Measurements from ENCODE around the gene ASB13.
A peak's percentile ranks its signal among the peaks of the same experiment; 100 is the strongest.

Gene ASB13

DNA sequence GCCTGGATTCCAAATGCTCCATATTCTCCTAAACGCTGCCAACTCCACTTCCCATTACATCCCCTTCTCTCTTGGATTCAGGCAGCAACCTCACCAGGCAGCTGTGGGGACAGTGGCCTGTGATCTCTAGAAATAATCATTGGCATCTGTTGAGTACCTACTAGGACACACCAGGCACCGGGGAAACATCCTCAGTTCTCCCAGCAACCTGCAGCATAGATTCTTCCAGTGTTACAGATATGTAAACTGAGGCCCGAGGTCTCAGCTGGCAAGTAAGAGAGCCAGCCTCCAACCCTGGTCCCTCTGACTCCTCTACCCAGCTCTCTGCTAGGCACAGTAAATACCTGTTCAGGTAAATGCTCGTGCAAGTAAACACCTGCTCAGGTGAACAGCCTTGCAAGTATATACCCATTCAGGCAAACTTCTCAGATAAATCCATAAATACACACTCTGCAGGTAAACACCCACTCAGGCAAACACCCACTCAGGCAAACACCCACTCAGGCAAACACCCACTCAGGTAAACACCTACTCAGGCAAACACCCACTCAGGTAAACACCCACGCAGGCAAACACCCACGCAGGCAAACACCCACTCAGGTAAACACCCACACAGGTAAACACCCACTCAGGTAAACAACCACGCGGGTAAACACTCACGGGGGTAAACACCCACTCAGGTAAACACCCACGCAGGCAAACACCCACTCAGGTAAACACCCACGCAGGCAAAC lies 18.7 kb downstream of the ASB13 start:
- DNase-seq (ENCODE audit: low spot score) = no peak

DNA sequence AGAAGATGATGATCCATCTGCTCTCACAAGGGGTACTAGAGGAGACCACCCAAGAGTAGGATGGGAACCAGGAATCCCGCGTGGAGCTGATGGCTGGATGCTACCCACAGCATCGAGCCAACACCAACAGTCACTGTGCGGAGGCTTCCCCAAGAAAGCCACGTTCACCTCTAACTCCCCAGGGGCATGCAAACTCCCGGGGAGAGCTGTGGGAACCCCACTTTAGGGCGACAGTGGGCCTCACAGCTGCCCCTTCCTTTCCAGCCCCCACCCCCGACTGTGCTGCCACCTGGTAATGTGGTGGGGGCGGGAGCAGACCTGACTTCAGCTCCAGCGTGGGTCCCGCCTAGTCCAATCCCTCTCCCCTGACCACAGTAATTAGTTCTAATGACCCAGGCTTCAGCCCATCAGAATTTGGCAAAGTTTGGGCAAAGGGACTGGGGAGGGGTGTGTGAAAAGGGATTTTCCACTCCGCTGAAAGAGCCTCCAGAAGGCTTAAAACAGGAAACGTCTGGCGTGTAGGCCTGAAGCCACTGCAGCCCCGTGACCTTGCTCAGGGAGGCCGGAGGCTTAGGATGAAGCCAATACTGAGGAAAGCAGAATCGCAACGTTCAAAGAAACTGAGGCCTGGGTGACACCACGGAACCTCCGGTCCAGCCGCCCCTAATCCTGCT lies 20.3 kb downstream of the ASB13 start:
- no peak for DNase-seq (ENCODE audit: low spot score)

DNA sequence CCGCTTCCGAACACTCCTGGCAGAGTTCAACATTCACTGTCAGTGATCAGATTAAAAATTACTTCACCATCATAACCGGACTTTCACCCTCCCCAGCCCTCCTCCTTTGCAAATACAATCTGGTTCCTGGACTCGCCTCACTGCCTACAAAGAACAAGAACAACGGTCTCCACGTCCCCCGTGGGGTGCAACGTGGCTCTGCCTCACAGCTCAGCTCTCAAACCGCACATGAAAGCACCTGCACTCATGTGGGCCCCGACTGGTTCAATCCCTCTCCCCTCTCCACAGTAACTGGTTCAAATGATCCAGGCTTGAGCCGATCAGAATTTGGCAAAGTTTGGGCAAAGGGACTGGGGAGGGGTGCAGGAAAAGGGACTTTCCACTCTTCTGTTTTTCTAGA lies 21.0 kb downstream of the ASB13 start:
- no peak for DNase-seq (ENCODE audit: low spot score)

DNA sequence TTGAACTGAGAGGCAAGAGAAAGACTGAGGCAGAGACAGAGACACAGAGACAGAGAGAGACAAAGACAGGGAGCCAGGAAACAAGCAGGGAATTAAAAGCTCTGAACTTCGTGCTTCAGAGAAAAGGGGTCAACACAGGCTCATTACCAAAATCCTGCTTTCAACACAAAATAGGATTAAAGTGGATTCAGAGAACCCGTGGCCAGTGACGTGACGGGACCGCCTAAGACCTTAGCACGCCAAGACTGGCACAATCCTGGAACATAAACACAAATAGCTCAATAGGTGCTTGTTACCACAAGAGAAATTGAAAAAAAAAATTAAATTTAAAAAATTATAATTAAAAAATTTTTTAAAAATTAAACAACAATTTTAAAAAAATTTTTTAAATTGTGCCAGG lies 21.5 kb downstream of the ASB13 start:
- DNase-seq (ENCODE audit: low spot score) = no peak

DNA sequence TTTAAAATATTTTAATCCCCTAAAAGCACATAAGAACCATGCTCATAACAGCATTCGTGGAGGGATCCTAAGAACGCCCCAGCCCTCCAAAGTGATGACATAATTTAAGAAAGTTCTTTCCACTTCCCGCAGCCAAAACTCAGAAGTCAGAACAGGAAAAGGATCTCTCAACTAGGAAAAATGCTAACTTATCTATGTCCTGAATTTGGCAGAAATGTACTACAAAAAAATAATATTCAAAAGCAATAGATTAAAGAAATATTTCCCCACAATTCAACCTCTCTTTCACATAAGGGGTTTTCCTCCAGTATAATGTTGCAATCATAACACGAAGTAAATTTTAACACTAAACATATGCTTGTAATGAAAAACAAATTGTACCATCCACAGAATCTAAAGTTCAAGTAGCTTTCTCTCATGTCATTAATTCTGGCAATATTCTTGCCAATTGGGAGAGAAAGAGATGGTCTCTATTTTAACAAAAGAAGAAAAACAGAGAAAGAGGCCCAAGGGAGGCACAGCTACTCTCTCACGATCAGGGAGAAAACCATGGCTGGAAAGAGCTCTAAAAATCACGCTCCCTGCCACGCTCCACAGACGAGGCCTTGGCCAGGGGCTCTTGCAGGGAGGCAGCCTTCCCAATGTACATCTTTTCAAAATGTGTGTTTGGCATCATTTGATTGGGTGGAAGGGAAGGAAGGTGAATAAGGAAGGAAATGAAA lies 22.9 kb downstream of the ASB13 start:
- no peak for DNase-seq (ENCODE audit: low spot score)

DNA sequence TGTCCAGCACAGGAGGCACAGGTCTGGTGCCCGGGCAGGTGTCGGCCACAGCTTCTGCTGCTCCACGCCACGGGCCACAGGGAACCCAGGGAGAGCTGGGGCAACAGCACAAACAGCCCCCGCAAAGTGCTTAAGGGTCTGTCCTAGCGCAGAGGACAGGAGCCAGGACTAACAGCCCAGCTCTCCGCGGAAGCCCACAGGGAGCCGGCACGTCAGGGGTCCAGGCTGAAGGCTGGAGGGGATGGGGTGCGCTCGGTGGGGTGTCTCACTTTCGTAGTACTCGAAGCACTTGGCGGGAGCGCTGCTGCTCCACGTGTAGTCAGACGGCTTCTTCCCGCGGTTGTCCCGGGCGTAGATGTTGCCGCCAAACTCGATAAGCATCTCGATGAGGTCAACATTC lies 24.9 kb downstream of the ASB13 start:
- no peak for DNase-seq (ENCODE audit: low spot score)

DNA sequence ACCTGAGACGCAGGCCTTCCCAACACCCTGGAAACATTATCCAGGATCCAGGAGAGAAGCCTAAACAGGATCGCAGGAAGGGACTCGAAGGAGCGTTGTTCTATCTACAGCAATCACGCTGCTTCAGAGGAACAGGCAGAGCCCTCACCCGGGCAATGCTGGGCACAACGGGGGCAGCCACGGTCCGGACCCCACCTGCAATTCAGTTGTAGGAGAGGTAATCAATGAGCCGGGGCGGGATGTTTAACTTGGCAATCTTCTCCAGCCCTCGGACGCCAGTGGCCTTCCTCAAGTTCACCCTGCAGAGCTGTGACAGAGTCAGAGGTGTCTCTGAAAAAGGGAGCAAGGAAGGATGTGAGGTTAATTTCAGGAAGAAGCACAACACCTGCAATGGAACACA lies 25.9 kb downstream of the ASB13 start:
- DNase-seq (ENCODE audit: low spot score) = no peak

DNA sequence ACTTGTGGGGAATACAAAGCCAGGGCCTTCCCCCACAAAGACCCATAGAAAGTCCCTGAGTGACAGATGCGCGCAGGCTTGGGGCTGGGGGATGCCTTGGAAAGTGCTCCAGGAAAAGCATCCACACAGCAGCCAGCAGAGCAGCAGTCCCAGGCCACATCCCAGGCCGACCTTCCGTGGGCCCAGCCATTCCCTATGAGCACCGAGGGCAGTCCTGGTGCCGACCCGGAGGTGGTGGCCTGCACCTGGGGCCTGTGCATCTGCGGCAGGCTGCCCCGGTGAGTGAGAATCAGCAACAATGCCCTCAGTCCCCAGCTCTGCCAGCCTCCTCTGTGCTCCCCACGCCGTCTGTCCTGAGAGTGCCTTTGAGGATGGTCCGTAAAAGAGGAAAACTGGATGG lies 26.4 kb downstream of the ASB13 start:
- DNase-seq (ENCODE audit: low spot score) = no peak

DNA sequence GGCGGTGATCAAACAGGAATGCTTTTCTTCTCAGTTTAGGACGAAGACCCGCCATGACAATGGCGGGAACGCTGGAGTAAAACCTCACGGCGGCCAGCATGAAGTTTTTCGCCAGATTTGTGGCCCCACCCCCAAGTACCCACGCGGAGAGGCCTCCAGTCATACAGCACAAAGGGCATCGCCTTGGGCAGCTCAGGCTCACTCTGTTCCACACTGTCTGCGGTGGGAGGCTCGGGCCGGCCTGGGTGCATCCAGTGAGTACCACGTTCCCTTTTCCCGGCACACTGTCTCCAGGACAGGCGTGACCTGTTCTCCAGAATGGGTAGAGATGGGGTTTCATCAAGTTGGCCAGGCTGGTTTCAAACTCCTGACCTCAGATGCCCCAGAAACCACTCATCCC lies 27.3 kb downstream of the ASB13 start:
- no peak for DNase-seq (ENCODE audit: low spot score)

DNA sequence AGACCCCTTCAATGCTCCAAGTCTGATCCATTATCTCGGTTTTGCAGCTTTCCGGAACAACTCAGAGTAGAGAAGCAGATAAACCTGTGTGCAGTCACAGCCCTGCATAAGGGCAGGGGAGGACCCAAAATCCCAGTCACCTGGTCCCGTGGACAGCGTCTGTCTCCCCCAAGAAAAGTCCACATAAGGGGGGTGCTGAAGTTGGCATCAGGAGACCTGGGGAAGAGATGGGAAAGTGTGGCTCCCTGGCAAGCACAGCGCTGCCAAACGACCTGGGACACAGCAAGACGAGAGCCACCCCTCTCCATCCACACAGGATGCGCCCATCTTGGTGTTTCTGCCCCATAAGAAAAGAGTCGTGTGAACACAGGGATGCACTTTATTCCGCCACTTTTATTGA lies 27.9 kb downstream of the ASB13 start:
- no peak for DNase-seq (ENCODE audit: low spot score)

DNA sequence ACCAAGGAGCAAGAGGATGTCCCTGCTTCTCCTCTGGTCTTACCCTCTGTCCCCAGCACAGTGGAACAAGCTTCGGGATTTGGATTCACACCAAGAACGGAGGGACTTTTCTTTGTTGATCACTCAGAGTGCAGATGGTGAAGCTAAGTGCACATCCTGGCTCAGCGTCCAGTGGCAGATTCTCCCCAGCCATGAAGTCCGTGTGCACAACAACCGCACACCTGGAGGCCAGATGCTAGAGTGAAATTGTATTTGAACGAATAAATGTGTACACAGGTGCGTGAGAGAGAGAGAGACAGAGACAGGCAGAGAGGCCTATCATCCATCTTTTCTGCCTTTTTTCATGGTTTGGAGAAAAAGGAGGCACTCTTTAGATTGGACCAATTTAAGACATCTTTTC lies 31.5 kb downstream of the ASB13 start:
- DNase-seq (ENCODE audit: low spot score) = no peak

DNA sequence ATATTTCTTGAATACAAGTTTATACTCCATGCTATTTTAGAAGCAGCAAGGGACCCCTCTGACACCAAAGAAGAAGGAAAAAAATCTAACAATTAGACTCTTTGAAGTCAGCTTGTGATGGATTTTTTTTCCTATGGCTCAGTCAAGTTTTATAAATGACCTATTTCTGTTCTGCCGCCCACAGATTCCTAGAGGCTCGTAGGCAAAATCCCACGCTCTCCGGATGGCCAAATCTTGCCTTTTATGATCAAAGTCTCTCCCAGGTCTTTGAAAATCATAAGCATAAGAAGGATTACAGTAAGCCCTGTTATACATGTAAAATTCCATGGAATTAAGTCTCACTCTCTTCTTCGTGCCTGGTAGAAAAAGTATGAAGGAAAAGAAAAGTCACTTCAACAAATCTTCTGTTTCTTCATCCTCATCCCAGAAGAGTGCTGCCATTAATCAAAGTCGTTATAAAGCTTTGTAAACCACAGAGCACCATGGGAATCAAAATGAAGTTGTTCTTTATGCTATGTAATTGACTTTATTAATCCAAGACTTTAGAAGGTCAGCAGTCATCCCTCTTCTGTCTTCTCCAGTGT lies 33.1 kb downstream of the ASB13 start:
- DNase-seq (ENCODE audit: low spot score) = no peak

DNA sequence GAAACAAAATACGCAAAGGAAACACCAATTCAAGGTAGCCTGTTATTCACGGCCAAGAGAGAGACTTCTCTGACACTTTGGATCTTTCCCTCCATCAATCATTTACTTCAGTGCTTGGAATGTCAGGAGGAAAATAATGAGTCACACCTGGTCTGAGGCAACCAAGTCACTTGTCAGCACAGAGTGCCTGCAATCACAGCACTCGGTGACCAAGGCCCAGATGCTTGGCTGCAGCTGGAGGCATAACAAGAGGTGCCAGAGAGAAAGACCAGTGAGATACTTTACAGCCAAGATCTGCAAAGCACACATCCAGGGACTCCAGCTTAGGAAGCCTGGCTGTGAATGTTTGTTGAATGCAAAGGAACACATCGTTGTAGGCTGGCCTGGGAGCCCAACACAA lies 33.9 kb downstream of the ASB13 start:
- no peak for DNase-seq (ENCODE audit: low spot score)

DNA sequence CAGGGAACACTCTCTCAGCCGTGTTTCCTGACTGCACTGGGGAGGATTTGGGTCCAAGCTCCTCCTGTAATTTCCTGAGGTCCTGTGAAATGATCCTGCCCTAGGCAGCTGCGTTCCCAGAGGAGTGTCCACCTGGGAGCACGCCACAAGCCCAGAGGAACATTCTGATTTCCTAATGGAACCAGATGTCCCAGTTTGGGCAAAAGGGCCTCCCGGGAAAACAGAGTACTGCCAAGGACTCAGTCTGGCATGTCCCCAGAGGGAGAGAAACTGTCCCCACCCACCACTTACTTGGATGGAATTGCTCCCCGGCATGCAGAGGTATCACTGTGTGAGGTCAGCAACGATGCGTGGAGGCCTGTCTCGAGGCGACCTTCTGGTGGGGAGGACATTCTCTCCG lies 34.5 kb downstream of the ASB13 start:
- no peak for DNase-seq (ENCODE audit: low spot score)

DNA sequence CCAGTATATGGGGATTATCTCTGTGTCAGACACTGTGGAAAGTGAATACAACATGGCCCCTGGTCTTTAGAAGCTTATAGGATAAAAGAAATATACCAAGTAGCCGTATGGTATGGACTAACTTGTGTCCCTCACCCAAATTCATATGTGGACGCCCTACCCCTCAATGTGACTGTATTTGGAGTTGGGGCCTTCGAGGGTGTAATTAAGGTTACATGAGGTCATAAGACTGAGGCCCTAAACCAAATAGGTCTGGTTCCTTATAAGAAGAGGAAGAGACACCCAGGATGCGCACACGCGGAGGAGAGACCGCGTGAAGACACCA lies 36.3 kb downstream of the ASB13 start:
- no peak for DNase-seq (ENCODE audit: low spot score)

DNA sequence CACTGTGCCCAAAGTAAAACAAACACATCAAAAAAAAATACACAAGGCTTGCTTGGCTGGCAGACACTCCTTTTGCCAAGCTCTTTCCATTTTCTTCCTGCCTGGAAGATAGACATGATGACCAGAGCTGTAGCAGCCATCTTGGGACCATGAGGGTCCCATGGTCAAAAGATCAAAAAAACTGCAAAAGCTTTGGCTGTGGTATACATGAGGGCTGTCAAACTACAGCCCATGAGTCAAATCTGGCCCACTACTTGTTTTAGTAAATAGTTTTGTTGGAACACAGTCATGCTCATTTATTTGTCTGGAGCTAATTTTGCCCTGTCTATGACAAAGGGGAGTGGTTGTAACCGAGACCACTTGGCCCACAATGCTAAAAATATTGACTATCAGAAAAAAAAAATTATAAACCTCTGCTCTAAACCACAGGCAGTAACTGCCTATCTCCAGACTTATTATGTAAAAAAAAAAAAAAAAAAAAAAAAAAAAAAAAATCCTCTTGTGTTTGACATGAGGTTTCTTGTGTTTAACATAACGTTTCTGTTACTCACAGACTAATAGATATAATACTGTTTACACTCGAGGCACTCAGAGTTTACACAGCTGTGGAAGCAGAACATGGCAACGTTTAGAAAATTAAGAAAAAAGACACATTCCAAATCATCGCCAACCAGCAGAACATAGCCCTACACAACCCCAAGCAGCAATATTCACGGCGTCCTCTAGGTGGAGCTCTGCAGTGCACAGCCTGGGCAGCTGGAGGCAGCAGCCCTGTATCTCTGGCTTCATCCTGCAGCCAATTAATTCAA lies 36.9 kb downstream of the ASB13 start:
- DNase-seq (ENCODE audit: low spot score) = peak; percentile 86

DNA sequence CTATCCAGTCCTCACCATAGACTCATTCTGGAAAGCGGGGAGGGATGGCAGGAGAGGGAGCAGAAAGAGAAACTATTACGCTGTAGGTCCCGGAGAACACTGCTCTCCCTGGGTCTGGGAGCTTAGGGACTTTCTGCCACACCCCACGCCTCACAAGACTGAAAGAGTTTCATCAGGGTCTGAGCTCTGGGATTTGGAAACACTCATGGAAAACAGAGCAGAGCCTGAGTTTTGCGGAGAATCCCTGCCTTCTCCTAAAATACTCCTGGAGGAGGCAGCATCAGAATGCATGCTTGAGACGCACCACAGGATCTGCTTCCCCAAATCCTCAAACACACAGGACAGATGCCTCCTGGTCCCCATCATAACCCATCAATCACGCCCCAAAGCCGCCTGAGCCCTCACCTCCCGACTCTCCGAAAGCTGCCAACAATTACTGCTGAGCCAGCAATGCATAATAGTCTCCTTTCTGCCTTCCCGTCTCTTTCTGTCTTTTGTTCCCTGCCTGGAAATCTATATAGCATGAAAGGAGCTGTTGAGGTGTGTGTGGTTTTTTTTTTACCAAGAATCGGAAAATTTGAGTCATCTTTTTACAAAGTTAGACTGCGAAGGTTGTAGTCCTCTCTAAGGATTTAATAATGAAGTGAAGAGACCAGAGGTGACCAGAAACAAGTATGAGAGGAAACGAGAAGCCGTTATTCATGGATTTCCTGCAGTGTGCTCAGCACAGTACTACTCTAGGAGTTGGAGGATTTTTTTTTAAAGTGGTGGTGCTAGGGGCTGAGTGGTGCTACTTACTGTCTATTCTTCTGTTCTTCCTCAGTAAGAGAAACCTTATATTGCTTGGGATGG lies 37.7 kb downstream of the ASB13 start:
- DNase-seq (ENCODE audit: low spot score) = no peak

DNA sequence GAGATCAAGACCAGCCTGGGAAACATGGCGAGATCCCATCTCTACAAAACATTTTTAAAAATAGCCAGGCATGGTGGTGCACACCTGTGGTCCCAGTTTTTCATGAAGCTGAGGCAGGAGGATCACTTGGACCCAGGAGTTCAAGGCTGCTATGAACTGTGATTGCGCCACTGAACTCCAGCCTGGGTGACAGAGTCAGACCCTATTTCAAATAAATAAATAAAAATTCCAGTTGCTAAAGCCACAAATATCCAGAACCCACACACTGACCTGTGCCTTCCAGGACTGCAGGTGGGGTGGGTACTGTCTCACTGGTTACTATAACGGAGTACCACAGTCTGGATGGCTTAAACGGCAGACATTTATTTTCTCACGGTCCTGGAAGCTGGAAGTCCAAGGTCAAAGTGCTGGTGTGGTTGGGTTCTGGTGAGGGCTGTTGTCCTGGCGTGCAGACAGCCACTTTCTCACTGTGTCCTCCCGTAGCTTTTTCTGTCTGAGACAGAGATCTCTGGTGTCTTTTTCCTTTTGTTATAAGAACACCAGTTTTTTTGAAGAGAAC lies 38.8 kb downstream of the ASB13 start:
- no peak for DNase-seq (ENCODE audit: low spot score)

DNA sequence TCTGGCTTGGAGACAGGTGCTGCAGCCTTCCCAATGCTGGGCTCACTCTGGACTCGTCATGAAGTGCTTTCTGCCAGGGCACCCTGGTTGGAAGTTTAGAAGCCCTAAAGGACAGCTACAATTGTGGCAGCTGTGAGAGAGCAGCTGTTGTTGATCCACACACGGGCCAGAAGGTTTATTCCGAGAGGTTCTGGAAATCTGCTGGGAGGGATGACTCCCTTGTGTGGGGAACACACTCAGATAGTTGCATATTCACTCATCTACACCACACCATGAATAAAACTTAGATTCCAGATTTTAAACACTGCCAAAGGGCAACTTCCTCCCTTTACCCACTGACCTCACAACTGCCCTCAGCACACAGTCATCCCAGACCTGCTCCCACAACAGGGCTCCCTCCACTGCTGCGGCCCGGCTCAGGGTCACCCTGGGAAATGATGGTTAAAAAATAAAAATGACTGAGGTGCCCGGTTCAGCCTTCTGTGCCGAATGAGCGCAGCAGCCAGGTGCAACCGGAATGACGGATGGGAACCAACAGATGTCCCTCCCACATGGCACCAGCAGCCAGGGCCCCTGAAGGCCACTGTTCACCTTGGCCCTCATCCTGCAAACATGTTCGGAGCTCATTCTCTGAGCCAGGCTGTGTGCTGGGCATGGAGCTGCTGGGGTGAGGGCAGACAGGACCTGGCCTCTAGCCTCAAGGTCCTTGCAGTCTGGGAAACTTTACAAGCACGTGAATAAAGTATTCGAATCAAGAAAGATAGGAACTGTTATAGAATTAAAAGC lies 40.2 kb downstream of the ASB13 start:
- DNase-seq (ENCODE audit: low spot score) = no peak

DNA sequence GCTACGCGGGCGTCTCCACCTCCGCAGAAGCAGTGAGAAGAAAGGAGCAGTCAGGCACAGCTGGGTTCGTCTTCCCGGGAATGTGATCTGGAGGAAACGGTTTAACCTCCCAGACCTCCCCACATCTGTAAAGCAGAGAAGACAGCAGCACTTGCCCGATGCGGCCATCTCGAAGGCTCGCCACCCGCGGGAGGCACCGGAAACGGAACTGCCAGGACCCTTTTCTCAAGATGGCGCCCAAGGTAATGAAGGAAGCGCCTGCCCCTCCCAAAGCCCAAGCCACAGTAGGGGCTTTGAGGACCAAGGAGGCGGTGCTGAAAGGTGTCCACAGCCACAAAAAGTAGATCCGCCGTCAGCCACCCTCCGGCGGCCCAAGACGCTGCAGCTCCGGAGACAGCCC lies 41.7 kb downstream of the ASB13 start:
- no peak for DNase-seq (ENCODE audit: low spot score)

All from D341Med (cell line).